Choroid plexus epithelial cell (primary cell): ENCODE measurements around the gene CCDC9B.

Experiments used
- DNase-seq: peaks from one replicate; pipeline ENCODE4 v3.0.0-alpha.2; 2010; ENCODE audit warnings: low read depth
- H3K4me3 ChIP-seq: 2 replicates; pipeline ENCODE4 v1.5.1; 2011; ENCODE audit warnings: low read depth, mild to moderate bottlenecking, control low read depth, low read length, moderate library complexity
- TF ChIP-seq, protein P1 (sequence below): conservative IDR thresholded peaks from 2 replicates; pipeline ENCODE4 v1.5.1; 2011; ENCODE audit warnings: low read depth, mild to moderate bottlenecking, control low read depth, inconsistent platforms, low read length, moderate library complexity

Gene CCDC9B

DNA sequence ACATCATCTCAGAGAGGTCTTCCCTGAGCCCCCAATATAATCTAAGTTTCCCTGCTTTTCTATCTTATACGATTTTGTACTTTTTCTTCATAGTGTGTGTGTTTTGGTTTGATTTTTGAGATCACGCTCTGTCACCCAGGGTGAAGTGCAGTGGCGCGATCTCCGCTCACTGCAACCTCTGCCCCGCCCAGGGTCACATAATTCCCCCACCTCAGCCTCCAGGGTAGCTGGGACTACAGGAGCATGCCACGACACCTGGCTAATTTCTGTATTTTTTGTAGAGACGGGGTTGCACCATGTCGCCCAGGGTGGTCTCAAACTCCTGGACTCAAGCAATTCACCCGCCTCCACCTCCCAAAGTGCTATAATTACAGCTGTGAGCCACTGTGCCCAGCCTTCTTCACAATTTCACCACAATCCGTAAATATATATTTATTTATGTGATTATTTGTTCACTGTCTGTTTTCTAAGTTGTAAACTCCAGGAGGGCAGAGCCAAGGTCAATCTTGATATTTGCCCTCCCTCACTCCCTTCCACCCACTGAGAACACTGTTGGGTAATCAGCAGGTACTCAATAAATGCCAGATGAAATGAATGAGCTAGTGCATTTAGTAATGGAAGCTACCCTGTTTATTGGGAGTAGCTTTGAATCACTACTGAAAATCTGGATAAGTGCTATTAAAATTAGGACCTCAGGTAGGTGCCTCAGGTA lies 41.2 kb upstream of the CCDC9B start:
- no peak for DNase-seq
- TF ChIP-seq, protein P1, sequence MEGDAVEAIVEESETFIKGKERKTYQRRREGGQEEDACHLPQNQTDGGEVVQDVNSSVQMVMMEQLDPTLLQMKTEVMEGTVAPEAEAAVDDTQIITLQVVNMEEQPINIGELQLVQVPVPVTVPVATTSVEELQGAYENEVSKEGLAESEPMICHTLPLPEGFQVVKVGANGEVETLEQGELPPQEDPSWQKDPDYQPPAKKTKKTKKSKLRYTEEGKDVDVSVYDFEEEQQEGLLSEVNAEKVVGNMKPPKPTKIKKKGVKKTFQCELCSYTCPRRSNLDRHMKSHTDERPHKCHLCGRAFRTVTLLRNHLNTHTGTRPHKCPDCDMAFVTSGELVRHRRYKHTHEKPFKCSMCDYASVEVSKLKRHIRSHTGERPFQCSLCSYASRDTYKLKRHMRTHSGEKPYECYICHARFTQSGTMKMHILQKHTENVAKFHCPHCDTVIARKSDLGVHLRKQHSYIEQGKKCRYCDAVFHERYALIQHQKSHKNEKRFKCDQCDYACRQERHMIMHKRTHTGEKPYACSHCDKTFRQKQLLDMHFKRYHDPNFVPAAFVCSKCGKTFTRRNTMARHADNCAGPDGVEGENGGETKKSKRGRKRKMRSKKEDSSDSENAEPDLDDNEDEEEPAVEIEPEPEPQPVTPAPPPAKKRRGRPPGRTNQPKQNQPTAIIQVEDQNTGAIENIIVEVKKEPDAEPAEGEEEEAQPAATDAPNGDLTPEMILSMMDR: no peak
- no peak overlapping the region for H3K4me3 ChIP-seq

DNA sequence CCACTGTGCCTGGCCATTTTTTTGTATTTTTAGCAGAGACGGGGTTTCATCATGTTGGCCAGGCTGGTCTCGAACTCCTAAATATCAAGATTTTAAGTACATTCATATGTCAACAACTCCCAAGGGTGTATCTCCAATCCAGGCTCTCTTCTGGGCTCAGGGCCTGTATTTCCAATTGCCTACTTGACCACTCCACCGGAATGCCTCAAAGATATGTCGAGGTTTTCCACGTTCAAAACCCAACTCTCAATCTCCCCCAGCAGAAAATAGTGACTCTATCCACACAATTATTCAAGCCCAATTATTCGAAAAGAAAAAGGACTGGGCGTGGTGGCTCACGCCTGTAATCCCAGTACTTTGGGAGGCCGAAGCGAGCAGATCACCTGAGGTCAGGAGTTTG lies 39.9 kb upstream of the CCDC9B start:
- TF ChIP-seq, protein P1: no peak
- H3K4me3 ChIP-seq: no peak overlapping the region
- DNase-seq: no peak

DNA sequence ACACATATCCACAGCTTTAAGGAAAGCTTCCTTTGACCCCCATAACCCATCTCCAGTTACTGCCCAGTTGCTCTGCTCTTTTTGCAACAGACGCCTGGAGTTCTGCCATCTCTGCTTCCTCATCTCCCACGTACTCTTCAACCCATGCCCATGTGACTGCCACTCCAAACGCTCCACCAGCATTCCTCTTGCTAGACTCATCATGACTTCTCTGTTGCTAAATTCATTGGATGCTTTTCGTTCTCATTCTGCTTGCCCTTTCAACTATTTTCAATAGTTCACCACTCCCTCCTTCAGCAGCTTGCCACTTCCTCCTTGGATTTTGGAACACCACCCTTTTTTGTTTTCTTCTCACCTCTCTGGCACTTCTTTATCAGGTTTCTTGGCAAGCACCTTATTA lies 39.1 kb upstream of the CCDC9B start:
- TF ChIP-seq, protein P1: no peak
- DNase-seq: peak; percentile 98

DNA sequence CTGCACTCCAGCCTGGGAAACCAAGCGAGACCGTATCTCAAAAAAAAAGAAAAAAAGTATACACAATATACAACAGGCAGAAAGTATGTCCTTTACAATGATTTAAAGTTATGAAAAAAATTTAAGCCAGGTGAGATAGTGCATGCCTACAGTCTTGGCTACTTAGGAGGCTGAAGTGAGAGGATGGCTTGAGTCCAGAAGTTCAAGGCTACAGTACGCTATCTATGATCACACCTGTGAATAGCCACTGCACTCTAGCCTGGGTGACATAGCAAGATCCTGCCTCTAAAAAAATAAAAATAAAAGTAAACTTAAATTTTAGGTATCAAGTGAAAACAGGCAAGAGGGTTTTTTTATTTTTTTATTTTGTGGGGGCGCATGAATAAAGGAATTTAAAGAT lies 38.6 kb upstream of the CCDC9B start:
- H3K4me3 ChIP-seq: no peak overlapping the region
- TF ChIP-seq, protein P1: no peak
- no peak for DNase-seq

More for the DNA sequence above, 39.1 kb upstream of the CCDC9B start:
- H3K4me3 ChIP-seq: no peak overlapping the region

DNA sequence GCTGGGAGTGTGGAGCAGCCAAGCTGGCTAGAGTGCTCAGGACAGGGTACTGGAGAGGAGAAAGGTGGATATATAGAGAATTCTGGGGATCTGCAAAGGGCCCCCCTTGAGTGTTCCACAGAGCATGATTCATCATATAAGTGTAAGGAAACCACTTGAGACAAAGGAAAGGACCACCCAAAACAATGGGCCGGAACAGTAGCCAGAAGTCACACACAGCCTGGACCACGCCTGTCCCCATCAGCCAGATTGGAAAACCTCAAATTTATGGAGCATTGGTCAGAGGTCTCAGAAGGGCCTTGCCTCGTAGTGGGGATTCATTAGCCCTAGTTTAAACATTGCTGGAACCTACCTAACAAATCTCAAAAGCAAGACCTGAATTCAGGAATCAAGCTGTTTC lies 36.9 kb upstream of the CCDC9B start:
- H3K4me3 ChIP-seq: no peak overlapping the region
- no peak for DNase-seq
- TF ChIP-seq, protein P1: no peak

DNA sequence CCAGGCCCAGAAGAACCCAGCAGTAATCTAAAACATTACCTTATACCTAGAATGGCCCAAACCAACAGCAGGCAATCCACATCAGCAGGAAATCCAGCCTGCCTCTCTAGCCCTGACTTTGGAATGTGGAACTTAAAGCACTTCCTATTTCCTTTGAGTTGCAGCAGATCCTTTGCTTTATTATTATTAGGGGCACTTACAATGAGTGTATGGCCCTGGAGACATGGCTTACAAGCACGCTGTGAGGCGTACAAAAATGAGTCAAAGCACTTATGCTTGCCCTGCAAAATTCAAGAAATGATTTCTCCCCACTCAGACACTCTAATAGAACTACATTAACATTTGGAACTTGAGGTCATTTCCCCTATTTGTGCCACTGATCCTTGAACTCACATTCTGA lies 32.2 kb upstream of the CCDC9B start:
- DNase-seq: peak; percentile 33
- TF ChIP-seq, protein P1: no peak
- H3K4me3 ChIP-seq: no peak overlapping the region

DNA sequence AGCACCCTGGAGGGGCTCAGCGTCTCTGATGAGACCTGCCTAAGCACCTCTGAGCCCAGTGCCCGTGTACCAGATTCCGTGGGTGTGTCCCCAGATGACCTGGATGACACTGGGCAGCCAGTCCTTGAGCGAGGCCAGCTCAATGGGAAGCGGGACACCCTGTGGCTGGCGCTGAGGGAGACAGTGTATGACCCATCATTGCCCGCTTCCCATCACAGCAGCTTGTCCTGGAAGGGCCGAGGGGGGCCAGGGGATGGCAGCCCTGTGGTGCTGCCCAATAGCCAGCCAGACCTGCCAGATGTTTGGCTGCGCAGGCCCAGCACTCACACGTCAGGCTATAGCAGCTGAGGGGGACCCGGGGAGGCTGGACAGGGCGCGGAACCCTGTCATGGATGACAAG lies 29.2 kb upstream of the CCDC9B start:
- no peak for DNase-seq
- no peak overlapping the region for H3K4me3 ChIP-seq

More for the DNA sequence above, 29.2 kb upstream of the CCDC9B start:
- TF ChIP-seq, protein P1: no peak
